DMS79 (cell line): ENCODE data around the gene LMAN1L.
A peak's percentile ranks its signal among the peaks of the same experiment; 100 is the strongest.

Source experiments
- DNase-seq: peaks from one replicate; lab custom pipeline; 2025; lab: John Stamatoyannopoulos, UW

Gene LMAN1L

GRCh38 chr15:74838137-74838516 lies 25.5 kb downstream of the LMAN1L start:
- no peak for DNase-seq

DNA sequence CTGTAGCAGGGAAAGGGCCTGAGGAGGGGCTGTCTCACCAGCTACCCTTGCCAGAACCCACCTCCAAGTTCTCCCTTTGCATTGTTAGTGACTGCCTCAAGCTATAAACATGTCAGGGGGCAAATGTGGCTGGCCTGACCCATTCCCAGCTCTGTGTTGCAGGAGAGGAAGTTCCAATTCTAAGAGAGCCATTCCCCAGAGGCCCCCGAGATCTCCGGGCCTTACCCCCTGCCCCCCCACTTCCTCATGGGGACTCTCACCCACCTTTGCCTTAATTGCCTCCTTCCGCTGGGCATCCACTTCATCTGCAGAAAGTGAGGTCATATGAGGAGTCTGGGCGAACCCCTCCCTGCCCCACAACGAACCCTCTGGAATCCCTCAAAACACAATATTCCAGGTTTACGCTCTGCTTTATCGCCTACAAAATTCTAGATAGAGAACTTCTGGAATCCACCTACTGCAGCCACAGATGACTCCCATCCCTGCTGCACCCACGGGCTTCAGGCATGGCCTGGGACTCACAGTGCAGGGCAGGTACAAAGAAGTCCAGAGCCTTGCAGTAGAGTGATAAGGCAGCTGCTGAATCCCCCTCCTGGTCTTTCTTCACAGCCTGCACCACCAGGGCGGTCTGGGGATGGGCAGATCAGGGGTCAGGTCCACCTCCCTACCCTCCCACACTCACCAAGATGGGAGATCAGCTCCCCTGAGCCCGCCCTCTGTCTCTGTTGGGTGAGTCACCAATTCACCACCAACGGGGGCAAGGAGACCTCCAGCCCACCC lies 26.3 kb downstream of the LMAN1L start:
- no peak for DNase-seq

DNA sequence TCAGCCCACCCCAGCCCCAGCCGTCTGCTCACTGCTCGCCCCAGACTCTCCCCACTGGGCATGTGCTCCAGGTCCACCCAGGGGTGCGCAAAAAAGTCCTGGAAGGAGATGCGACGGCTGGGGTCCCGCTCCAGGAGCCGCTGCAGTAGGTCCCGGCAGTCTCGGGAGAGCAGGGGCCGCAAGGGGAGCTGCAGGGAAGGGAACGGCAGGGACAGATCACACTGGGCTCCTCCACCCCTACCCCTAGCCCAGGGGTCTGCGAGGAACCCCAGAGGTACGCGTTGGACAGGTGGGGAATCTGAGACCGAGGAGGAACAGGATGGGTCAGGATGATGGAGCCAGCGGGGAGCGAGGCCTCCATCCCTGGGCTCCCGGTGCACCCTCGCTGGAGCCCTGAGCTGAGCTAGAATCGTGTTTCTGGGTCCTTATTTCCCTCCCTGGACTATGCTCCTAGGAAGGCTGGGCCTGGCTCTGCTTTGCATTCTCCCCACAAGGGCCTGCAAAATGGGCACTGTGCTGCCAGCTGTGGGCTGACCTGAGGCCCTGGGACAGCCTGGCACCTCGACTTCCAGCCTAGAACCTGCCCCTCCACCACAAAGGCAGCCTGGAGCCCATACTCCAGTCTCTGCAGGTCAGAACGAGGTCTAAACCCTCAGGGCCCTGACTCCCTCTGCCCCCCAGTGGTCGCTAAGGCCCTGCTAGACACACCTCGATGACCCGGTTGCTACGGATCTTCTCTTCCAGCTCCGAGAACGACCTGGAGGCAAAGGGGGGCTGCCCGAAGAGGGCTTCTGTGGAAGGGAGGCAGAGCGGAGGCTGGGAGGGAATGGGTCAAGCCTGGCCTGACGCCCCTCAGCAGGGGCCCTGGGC lies 27.1 kb downstream of the LMAN1L start:
- DNase-seq = no peak

DNA sequence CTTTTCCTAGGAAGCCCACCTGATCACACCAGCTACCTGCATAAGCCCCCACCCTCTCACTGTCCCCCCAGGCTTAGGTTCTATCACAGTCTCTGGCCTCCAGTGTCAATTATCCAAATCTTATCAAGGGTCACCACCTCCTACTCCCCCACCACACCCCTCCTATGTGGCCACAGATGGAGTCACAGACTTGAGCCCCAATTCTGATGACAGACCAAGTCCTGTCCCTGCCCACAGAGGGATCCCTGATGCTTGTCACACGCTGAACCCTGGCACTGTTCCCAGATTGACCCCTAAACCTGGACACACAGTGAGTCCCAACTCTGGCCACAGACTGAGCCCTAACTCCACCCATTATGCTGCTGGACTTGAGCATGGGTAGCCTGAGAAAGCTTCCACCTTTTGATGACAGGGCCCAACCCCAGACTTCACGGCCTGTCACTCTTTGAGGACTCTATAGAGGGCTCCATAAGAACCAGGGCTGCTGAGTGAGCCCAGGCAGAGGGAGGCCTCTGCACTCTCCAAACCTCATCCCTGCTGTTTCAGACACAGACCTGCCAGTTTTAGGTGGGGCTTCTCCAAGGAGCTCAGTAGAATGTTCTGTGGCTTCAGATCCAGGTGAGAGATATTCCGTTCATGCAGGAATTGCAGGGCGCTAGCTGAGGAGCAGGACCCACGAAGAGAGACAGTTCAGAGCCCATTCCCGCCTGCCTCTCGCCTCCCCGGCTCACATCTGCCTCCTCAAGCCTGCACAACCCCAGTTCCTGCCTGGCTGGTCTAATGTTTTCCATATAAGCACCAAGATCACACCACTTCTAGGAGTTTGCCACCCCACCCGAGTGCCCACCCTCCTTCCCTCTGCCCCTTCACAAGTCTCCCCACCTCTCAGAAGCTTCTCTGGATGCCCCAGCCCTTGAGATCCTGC lies 28.5 kb downstream of the LMAN1L start:
- no peak for DNase-seq

- no peak for DNase-seq
Observed at GRCh38 chr15:74841891-74842373, 29.3 kb downstream of the LMAN1L start.

GRCh38 chr15:74842581-74843444 lies 30.2 kb downstream of the LMAN1L start, which contains the start of gene ULK3:
Gene ULK3, minus strand, starts transcription at chr15:74843156. Its CDS starts 51 bp downstream, at chr15:74843105.
- peak; percentile 55 for DNase-seq

GRCh38 chr15:74843445-74843828 lies 30.8 kb downstream of the LMAN1L start:
- DNase-seq = no peak

GRCh38 chr15:74843891-74844299 lies 31.3 kb downstream of the LMAN1L start:
- no peak for DNase-seq

GRCh38 chr15:74844319-74845207 lies 31.9 kb downstream of the LMAN1L start:
- DNase-seq = no peak

GRCh38 chr15:74845208-74845568 lies 32.6 kb downstream of the LMAN1L start:
- no peak for DNase-seq

- DNase-seq = no peak
Observed at GRCh38 chr15:74845581-74845980, 32.9 kb downstream of the LMAN1L start.

GRCh38 chr15:74847432-74847831 lies 34.8 kb downstream of the LMAN1L start:
- no peak for DNase-seq

GRCh38 chr15:74850393-74850792 lies 37.8 kb downstream of the LMAN1L start:
- DNase-seq = no peak

- no peak for DNase-seq
Observed at GRCh38 chr15:74851960-74852359, 39.3 kb downstream of the LMAN1L start.

GRCh38 chr15:74854453-74855022 lies 41.9 kb downstream of the LMAN1L start:
- no peak for DNase-seq

- DNase-seq = no peak
Observed at GRCh38 chr15:74855857-74856256, 43.2 kb downstream of the LMAN1L start.

- no peak for DNase-seq
Observed at GRCh38 chr15:74856537-74856936, 43.9 kb downstream of the LMAN1L start.

- DNase-seq = peak; percentile 29
Observed at GRCh38 chr15:74857082-74857655, 44.5 kb downstream of the LMAN1L start.

DNA sequence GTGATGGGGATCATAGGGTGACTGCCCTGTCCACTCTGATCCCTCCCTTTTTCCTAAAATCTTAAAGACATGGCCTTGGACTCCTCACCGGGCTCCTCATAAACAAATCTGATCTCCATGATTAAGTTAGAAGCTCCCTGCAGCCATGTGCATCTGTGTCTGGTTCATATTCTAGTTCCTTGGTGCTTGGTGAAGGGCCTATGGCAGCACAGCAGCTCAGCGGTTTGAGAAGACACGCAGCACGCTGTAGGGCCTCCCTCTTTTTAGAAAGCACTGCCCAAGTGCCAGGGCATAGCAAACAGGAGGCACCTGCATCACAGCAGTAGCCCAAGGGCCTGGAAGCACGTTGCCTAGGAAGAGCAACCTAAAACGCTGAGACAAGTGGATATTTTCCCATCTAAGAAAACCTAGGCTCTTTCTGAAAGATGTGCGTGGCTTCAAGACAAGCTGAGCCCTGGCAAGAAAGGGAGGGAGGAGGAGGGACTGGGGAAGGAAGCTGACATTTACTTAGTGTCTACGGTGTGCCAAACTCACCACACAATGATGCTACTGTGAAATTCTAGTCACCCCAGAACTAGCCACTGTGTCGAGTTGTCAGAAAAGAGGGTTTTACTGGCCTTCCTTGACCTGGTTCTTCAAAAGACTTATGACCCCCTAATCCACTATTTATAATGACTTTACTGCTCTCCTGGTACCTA lies 45.2 kb downstream of the LMAN1L start:
- DNase-seq = no peak
